Progenitor cell of endocrine pancreas (in vitro differentiated cells): ENCODE measurements around the gene MYLK. TPM values are rescaled to one million over a fixed set of nuclear protein-coding genes. Genes with fewer than 3 reads are reported as not detected.

Experiments used
- DNase-seq: peaks from one replicate; pipeline ENCODE4 v3.0.0; 2021; ENCODE audit warnings: low spot score; ENCODE audit not compliant: unreplicated experiment
- H3K27ac Mint-ChIP-seq: 2 replicates; pipeline ENCODE4 v1.8.0; 2021; ENCODE audit warnings: mild to moderate bottlenecking, moderate library complexity, mixed read lengths
- H3K27me3 Mint-ChIP-seq: 2 replicates; pipeline ENCODE4 v1.8.0; 2021; ENCODE audit warnings: mixed read lengths
- H3K36me3 Mint-ChIP-seq: 2 replicates; pipeline ENCODE4 v1.8.0; 2022; ENCODE audit warnings: mixed read lengths; ENCODE audit not compliant: insufficient read depth
- H3K4me1 Mint-ChIP-seq: 2 replicates; pipeline ENCODE4 v1.8.0; 2021; ENCODE audit warnings: low read depth, mixed read lengths
- H3K4me3 Mint-ChIP-seq: 2 replicates; pipeline ENCODE4 v1.8.0; 2021; ENCODE audit warnings: low read depth, mild to moderate bottlenecking, moderate library complexity, mixed read lengths
- H3K9me3 Mint-ChIP-seq: 2 replicates; pipeline ENCODE4 v1.8.0; 2021; ENCODE audit warnings: low read depth, mixed read lengths
- total RNA-seq: library from RNA; stranded (reverse); gene quantifications from 2 replicates; pipeline ENCODE4 v1.2.1, GENCODE V29; 2021
- TF ChIP-seq, protein P1 (sequence below): fragments of 200-600 bp; sonication (generic); IDR thresholded peaks from one replicate; pipeline ENCODE4 v1.5.0; 2021; ENCODE audit warnings: antibody characterized with exemption, mild to moderate bottlenecking; ENCODE audit not compliant: unreplicated experiment

Gene MYLK
- total RNA-seq, 1 donor from 2014 or later: 1.1 TPM

DNA sequence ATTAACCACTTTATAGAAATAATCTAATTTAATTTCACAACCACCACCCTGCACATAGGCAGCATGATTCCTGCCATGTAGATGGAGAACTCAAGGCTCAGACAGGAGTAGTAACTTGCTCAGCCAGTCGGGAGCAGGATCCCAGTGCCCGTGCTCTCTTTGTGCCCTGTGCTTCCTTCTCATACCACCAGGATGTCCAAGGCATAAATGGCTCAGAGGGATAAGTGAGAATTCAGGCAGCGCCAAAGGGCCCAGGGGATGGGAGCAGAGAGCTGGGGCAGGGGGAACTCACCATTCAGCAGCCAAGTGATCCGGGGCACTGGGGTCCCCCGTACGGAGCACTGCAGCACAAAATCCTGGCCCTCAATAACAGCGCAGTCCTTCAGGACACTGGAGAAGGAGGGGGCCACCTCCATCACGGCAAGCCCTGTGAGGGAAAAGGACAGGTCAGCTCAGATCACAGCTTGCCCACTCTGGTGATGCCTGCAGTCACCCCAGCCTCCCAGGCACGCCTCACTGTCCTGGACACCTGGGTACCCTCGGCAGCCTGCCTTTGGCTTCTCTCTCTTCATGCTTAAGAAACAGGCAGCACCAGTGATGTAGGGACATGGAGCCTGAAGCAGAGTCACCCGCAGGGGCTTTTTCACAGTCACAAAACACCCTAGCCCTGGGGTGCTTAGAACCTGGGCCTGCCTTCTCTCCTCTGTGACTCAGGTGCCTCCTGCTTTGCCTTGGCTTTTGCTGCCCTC, 158.3 kb downstream of the MYLK start:
- no peaks in the 10 kb centered on the region for H3K36me3 Mint-ChIP-seq
- peaks cover 2% of the 10 kb centered on the region for H3K9me3 Mint-ChIP-seq
- no peak for DNase-seq
- no peak overlapping the region for H3K4me3 Mint-ChIP-seq
- TF ChIP-seq, protein P1, sequence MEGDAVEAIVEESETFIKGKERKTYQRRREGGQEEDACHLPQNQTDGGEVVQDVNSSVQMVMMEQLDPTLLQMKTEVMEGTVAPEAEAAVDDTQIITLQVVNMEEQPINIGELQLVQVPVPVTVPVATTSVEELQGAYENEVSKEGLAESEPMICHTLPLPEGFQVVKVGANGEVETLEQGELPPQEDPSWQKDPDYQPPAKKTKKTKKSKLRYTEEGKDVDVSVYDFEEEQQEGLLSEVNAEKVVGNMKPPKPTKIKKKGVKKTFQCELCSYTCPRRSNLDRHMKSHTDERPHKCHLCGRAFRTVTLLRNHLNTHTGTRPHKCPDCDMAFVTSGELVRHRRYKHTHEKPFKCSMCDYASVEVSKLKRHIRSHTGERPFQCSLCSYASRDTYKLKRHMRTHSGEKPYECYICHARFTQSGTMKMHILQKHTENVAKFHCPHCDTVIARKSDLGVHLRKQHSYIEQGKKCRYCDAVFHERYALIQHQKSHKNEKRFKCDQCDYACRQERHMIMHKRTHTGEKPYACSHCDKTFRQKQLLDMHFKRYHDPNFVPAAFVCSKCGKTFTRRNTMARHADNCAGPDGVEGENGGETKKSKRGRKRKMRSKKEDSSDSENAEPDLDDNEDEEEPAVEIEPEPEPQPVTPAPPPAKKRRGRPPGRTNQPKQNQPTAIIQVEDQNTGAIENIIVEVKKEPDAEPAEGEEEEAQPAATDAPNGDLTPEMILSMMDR: peak; percentile 34
- H3K27me3 Mint-ChIP-seq: peaks cover 9% of the 10 kb centered on the region
- no peaks in the 10 kb centered on the region for H3K4me1 Mint-ChIP-seq
- H3K27ac Mint-ChIP-seq: no peak overlapping the region

DNA sequence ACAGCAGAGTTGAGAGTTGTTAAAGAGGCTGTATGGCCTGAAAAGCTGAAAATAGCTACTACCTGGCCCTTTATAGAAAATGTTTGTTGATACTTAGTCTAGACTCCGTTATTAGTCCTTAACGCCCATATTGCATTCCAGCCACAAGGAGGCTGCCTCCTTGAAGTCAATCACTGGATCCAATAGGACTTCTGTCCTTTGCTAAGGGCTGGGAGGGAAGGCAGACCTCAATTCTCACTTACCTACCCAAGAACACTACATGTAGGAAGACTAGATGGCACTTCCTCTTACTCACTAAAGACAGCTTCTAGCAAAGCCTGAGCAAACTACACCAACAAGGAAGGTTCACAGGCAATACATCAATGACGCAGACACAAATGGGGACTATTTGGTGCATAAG, 159.8 kb downstream of the MYLK start:
- Mint-ChIP-seq H3K27ac (no peak overlapping the region), H3K36me3 (no peaks in the 10 kb centered on the region), H3K27me3 (peaks cover 13% of the 10 kb centered on the region), H3K9me3 (peaks cover 2% of the 10 kb centered on the region), H3K4me3 (no peak overlapping the region), H3K4me1 (no peaks in the 10 kb centered on the region)
- no peak for DNase-seq
- TF ChIP-seq, protein P1: no peak

DNA sequence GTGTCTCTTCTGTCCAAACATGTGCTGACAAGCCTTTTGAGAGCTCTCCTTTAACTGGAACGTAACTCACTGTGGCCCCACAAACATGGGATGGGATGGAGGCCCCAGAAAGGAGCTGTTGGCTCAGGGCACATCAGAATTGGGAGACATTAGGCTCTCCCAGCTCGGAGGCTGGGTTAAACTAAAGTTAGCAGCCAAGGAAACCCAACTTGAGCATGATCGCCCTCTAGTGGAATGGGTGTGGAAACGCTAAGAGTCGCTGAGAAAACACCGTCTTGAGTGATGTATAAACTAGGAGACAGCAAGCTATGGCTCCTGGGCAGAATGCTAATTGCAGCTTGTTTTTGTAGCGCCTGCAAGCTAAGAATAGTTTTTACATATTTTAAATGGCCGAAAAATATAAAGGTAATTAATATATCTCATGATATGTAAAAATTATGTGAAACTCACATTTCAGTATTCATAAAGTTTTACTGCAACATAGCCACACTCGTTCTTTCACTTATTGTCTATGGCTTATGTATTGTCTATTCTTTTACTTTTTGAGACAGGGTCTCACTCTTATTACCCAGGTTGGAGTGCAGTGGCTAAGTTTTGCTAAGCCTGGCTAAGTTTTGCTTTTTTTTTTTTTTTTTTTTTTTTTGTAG, 160.5 kb downstream of the MYLK start:
- Mint-ChIP-seq H3K27ac (no peak overlapping the region), H3K9me3 (no peaks in the 10 kb centered on the region), H3K27me3 (peaks cover 13% of the 10 kb centered on the region), H3K4me1 (no peaks in the 10 kb centered on the region), H3K4me3 (no peak overlapping the region), H3K36me3 (no peaks in the 10 kb centered on the region)
- peak; percentile 48 for DNase-seq
- TF ChIP-seq, protein P1: peak; percentile 77

DNA sequence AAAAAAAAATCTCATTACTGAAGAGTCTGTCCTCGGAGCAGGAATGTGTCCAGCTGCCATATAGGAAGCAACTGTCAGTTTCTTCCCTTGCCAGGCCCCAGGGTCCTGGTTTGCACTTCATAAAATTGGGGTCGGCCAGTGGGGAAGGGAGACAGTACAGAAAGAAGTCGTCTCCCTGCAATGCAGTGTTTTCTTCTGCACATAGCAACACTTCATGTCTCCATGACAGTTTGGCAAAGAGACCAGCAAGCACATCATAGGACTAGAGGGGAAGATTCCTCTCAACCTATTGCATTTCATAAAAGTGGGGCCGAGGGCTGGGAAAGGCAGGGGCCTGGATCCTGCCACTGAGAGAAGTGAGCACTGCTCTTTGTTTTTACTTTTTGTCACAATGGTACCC, 161.1 kb downstream of the MYLK start:
- no peaks in the 10 kb centered on the region for H3K36me3 Mint-ChIP-seq
- H3K4me1 Mint-ChIP-seq: no peaks in the 10 kb centered on the region
- H3K27ac Mint-ChIP-seq: no peak overlapping the region

DNA sequence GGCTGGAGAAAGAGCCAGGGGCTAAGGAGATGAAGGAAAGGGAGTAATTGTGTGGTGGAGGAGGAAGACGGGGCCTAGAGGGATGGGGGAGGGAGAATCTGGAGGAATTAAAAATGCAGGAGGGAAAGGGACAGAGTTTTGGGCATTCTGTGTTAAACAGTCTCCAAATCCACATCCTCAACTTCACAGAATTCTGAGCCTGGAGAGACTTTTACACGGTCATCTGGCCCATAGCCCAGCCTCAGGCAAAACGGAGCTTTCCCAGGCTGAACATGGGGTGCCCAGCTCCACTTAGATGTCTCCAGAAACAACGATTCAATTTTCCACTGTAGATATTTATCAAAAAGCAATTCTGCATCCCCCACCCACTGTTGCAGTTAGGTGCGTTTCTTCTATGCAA, 161.7 kb downstream of the MYLK start:
- H3K27ac Mint-ChIP-seq: no peak overlapping the region

More for the DNA sequence above, 161.1 kb downstream of the MYLK start:
- Mint-ChIP-seq H3K27me3 (peaks cover 13% of the 10 kb centered on the region), H3K9me3 (no peaks in the 10 kb centered on the region), H3K4me3 (no peak overlapping the region)
- DNase-seq: no peak
- TF ChIP-seq, protein P1: no peak

More for the DNA sequence above, 161.7 kb downstream of the MYLK start:
- H3K4me3 Mint-ChIP-seq: no peak overlapping the region
- no peaks in the 10 kb centered on the region for H3K4me1 Mint-ChIP-seq
- no peak for DNase-seq
- H3K36me3 Mint-ChIP-seq: no peaks in the 10 kb centered on the region
- no peaks in the 10 kb centered on the region for H3K9me3 Mint-ChIP-seq
- TF ChIP-seq, protein P1: no peak
- peaks cover 9% of the 10 kb centered on the region for H3K27me3 Mint-ChIP-seq
